ENCODE results near the gene TANC1.

The TANC1 gene

DNA sequence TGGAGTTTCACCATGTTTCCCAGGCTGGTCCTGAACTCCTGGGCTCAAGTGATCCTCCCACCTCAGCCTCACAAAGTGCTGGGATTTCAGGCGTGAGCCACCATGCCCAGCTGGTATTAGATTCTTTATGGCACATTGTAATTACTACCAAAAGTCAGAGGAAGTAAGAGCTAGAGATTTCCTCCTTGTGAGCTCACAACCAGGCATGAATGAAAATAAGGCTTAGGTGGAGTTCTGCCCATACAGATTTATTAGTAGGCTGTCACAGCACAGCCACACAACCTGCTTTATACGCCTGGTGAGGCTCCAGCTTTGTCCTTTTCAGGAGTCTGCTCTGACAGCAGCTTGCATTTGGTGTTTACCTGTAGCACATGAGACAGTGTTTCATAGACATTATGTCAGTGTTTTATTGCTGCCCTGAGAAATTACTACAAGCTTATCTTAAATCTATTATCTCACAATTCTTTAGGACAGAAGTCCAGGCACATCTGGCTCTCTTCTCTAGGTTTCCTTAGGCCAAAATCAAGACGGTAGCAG is 156.6 kb downstream of the TANC1 start:
- DNase-seq: peak; percentile 88

DNA sequence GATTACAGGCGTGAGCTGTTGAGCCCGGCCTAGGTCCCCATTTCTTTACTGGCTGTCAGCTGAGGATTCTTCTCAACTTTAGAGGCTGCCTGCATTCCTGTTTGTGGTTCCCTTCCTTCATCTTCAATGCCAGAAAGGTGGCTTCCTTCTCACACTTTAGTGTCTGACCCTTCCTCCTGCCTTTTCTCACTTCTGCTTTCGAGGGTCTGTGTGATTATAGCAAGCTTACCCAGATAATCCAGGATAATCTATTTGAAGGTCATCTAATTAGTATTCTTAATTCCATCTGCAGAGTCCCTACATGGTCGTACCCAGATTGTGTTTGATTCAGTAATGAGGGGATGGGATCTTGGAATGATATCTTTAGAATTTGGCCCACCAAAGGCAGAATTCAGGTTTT is 157.4 kb downstream of the TANC1 start:
- DNase-seq: peak; percentile 94

DNA sequence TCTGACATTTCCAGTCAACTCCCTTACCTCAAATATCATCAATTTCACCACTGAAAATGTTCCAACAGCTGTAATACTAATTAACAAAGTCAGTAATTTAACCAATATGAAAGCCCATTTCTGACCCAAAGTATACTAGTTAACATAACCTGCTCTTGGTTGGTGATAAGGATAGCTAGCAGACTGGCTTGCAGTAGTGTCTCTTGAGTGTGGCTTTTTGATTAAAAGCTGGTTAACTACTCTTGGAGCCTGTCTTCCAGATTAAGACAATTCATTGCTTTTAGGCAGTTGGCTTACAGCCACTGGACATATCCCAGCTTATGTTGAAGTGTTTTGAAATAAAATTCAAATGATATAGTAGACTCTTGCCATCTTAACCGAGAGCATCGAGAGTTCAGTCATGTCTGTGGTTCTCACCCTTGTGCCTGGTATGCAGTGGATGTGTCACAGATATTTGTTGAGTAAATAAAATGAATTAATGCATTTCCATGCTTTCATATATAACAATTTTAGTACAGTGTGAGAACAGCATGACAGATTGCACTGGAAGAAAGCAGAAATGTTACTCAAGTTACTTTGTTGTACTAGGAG is 158.1 kb downstream of the TANC1 start:
- DNase-seq: peak; percentile 60

DNA sequence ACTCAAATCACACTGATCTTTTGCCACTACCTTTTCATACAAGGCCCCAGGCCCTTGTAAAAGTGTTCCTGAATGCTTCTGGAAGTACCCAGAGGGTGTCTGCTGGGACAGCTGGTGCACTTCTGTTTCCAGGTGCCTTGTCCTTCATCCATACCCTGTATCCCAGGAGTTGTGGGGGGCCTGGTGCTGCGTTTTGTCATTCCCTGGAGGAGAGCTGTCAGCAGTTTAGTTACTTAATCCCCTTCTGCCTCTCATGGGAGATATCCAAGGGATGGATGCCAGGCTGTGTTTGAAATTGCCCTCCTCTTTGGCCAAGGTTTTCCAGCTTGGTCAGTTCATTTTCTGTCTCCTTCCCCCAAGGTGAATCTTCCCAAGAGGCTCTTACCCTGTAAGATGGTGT is 159.8 kb downstream of the TANC1 start:
- peak; percentile 84 for DNase-seq

DNA sequence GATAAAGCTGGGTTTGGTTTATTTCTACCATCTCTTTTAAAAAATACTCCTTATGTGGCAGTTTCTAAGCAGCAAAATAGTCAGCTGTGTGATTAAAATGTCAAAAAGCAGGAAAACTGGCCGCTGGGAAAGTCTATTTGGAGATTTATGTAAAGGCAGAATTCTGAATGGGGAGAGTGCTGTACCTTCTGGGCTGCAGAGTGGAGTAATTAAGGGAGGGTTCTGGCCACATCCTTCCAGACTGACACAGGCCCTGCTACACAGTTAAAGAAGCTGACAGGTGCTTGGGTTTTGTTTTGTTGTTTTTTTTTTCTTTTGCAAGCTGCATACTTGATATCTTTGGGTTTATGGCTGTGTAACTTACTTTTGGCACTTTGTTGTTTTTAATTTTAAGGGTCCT is 160.8 kb downstream of the TANC1 start:
- DNase-seq: peak; percentile 35

DNA sequence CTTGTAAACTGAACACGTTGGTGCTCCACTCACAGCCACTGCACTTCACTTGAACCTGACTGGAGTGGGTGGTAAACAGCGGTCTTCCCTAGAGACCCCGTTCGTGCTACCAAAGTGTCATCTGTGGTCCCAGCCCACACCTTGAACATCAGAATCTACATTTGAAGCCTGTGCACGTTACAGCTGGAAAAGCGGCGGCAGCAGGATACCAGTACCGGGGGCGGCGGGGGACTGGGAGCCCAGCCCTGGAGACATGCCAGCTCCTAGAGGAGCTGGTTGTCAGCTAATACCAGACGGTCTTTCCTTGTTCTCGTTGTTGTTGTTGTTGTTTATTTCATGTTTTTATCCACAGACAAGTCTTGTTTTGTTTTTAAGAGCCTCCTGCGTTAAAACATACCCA is 161.4 kb downstream of the TANC1 start:
- peak; percentile 66 for DNase-seq

DNA sequence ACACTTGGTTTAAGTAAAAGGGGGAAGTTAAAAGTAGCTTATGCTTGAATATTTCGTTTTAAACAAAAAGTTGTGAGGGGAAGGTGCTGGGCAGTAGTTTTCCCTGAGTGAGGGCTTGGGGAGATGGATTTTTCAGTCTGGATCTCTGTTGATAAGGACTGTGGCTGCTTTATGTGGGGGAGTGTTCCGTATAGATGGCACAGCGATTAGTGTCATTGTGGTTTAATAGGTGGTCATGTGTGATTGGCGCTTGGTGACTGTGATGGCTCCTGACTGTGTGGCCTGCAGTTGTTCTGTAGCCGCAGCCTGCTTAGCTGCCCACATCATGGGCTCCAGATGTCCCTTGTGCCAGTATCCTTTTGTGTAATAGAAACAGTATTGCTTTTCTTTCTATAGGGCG is 161.9 kb downstream of the TANC1 start:
- DNase-seq: peak; percentile 16

DNA sequence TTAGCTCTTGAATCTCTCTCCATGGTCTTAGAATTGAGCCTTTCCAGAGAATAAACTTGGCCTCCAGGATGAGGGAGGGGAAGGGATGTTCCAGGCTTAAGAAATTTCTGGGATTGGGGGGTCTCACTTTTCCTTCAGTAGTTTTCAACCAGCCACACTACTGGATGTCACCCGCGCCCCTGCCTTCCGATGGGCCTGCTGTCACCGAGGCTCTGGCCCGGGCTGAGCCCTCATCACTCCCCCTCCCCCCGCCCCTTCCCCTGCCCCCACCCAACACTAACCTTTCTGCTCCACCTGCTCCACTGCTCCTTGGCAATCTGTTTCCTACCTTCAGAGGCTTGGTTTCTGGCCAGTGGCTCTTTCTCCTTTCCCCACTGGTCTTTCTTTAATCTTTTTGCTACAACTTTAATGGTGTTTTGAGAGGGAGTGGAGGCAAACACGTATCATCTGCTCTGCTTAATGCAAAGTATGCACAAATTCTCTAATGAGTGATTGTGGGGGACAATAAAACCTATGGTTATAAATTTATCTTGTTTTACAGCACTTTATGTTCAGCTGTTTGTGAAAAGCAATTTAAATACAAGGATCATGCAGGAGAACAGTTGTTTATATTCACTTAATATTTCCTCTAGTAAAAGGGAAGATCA is 162.9 kb downstream of the TANC1 start:
- peak; percentile 59 for DNase-seq

DNA sequence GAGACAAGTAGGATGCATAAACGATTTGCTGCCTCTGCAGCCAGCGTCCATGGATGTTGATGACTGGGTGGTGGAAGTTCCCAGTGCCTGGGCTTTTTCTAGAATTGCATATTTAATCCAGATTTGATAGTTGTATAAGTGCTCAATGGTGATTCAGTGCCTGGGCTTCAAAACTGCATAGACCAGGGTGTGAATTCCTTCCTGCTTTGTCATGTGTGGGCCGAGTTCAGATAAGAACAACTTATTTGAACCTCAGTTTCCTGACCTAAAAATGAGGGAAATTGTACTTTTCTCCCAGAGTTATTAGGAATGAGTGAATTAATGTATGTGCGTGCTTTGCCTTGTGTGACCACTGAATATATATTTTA is 163.5 kb downstream of the TANC1 start:
- no peak for DNase-seq

DNA sequence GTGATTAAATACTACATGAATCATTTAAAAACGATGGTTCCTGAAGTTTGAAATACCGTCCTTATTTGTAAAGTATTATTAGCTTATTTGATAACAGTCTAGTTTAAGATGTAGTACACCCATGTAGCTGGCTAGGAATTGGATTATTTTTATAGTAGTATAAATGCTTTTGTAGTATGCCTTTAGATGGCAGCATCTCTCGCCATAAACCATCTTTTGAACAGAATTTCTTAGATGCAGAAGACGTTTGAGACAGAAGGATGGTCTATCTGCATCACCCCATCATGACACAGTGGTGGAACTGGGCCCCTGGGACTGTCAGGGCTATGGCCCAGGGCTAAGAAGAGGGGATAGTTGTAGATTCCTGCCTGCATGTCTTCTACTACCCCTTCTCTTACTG is 165.4 kb downstream of the TANC1 start:
- no peak for DNase-seq

DNA sequence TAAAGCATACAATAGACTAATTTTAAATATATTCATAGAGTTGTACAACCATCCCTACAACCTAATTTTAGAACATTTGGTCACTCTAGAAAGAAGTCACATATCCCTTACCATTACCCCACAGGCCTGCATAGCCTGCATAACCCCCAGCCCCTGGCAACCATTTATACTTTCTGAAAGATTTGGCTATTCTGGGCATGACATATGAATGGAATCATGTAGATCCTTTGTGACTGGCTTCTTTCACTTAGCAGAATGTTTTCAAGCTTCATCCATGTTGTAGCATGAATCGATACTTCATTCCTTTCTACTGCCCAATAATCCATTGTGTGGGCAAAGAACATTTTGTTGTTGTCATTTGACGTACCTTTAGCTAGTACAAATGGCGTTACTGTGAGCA is 166.5 kb downstream of the TANC1 start:
- DNase-seq: no peak

DNA sequence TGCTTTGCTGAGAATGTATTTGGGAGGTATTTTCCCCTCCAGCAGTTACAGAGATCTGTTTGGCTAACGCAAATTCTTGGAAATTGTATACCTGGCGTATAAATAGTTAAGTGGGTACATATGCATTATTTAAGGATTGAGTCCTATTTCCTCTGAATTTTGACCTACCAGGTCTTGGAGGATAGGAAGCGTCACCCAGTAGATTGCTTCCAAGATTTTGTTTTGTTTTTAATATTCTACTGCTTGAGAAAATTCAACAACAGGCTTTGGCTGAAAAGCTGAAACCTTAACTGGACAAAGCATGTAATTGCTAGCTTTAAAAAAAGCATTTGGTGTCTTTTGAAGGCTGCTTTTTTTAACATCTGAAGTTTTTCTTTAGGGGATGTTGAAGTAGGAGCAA is 168.0 kb downstream of the TANC1 start:
- DNase-seq: no peak

DNA sequence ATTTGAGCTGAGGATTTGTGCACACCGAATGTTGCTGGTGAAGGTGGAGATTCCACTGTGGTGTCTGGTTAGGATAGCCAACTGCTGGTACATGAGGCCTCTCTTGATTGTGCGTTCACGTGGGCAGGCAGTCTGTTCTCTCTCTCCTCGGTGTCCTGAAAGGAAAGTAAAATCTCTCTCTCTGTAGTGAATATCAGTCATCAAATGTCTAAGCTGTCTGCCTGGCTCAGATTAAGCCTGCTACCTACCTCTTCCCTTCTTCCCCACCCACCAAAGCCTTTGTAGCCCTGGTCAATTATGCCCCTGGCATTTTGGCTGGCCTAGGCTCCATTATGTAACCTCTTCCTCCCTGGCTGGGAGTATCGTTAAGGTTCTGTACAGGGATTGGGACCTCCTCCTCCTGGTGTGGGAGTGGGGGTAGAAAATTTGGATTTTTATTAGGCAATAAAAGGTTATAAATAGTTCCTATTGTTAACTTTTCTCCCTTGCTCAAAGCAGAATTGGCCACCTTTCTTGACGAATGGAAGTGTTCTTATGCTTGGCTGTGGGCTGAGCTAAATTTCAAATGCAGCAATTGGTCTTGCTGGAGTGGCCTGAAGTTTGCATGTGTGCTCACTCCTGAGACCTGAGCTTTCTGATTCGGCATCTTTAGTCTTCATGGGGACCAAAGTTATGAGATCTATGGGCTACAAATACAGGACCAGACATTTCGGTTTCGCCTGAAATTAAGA is 169.2 kb downstream of the TANC1 start:
- DNase-seq: peak; percentile 40

DNA sequence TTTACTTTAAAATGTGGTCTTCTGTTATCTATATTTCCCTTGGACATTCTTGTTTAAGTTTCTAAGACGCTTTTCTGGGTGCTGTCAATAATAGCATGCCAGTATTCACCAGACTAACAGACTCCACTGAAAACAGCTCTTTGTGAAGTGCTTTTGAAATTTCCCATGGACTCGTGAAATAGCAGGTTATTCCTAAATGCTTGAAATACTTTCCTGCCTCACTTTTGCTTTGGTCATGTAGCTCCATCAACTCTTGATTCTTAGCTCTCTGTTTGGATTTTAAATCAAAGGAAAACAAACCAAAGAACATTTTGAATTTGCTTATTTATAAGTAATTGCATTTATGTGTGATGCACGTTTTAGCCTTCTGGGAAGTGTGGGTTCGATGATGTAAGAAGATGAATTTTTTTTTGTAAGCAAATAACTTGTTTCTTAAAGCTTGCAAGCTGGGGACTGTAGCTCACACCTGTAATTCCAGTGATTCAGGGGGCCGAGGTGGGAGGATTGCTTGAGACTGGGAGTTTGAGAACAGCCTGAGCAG is 170.3 kb downstream of the TANC1 start:
- DNase-seq: no peak

DNA sequence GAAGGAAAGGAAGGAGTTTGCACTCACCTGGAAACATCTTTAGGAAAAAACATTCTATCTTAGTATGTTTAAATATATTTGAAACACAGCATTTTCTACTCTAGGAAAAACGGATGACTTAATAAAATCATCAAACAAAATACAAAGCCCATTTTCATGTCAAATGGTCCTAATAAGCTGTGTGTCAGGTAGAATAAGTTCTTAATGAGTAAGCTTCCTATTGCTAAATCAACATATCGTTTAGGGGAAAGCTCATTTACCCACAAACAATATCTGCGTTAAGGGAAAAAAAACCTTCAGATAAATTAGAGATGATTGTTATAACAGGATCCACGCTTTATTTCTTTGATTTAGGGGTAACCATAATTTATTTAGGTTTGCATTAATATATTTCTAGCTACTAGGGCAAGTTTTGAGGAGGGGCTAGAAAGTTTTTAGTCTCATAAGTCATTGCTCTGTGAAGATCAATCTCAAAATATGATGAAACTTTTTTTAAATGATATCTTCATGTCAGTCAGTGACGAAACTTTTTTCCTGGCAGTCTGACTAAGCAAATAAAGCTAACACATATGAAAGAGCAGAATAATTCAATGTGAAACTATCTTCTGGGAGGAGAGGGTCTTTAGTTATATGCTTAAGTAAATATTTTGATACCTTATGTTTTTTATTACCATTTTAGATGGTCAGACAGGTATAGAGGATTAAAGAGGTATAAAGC is 170.9 kb downstream of the TANC1 start:
- DNase-seq: no peak

DNA sequence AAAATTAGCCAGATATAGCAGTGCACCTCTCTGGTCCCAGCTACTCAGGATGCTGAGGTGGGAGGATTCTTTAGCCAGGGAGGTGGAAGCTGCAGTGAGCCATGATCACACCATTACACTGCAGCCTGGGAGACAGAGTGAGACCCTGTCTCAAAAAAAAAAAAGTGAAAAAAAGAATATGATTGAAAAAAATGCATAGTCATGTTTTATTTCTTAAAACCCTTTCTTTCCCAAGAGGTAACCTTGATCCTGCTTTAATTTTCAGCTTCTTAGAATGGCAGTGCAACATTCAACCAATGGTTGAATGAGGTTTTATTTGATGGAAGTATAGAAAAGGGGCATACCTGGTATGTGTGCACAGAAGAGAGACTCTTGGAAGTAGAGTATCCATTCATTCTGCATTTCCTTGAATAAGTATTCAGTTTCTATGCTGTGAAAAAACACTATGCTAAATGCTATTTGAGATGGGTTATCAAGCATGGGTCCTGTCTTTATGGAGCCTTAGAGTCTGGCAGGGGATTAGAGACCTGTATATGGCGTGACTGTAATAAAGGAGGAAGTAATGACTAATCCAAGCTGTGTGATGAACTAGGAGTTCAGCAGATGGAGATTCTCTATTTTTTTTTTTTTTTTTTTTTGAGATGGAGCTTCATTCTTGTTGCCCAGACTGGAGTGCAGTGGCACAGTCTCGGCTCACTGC is 171.8 kb downstream of the TANC1 start:
- DNase-seq: peak; percentile 68

DNA sequence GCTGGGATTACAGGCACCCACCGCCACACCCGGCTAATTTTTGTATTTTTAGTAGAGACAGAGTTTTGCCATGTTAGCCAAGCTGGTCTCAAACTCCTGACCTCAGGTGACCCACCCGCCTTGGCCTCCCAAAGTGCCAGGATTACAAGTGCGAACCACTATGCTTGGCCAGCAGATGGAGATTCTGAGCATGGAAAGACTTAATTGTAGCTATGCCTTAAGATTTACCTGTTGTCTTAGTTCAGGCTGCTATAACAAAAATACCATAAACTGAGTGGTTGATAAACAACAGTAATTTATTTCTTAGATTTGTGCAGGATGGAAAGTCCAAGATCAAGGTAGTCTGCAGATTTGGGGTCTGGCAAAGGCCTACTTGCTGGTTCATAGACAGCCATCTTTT is 172.4 kb downstream of the TANC1 start:
- DNase-seq: peak; percentile 41

DNA sequence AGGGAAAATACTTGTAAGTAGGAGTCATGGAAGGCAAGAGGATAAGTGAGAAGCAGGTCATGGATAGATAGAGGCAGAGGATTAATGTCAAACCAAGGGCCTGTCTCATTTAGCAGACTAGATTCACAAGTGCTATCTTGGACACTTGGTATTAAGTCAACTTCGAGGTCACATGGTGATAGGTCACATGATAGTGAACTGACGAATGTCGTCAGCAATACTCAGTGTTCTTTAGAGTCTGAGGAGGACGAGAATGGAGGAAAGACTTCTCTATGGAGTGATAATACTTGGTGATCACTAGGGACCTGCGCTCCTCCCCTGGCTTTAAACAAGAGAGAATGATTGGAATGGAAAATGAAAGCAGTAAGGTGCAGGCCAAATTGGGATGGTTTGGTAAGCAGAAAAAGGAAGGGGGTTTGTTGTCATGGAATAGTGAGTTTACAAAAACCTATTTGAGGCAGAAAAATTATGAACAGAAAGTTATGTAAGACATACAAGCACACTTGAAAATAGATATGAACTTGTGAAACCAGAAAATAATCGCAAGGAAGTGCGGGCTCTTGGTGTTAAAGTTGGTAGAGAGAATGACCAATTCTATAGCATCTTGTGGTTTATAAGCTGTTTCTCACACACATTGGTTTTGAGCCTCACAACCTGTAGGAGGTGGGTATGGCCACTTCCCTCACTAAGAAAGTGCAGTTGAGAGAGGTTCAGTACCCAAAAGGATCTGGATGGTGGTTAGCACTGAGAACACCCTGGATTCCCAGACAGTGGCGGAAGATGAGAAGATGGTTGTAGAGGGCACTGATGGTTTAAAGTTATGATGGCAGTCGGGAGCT is 176.6 kb downstream of the TANC1 start:
- no peak for DNase-seq

DNA sequence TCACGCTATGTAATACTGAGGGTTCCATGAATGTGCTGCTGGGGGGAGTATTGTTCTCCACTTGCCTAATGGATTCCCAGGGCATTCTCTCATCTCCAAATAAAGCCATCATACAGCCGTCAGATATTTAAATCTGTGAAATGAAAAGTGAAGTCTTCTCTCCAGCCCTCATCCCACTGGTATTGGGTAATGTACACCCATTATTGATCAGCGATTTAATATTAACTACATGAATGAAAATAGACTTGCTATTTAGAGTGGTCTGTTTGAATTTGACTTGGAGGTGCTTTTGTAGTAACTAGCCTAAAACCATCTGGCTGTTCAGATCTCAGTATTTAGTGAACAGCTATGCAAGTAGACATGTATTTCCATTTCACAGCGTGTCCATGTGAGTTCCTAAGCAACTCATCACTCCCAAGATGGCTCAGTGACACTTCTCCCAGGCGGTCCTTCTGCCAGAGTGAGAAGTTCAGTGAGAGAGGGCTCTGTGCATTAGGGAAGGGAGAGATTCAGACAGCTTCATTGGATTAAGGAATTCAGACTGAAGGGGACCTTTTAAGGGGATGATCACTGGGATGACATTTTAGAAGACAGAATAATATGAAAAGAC is 177.4 kb downstream of the TANC1 start:
- DNase-seq: peak; percentile 70

DNA sequence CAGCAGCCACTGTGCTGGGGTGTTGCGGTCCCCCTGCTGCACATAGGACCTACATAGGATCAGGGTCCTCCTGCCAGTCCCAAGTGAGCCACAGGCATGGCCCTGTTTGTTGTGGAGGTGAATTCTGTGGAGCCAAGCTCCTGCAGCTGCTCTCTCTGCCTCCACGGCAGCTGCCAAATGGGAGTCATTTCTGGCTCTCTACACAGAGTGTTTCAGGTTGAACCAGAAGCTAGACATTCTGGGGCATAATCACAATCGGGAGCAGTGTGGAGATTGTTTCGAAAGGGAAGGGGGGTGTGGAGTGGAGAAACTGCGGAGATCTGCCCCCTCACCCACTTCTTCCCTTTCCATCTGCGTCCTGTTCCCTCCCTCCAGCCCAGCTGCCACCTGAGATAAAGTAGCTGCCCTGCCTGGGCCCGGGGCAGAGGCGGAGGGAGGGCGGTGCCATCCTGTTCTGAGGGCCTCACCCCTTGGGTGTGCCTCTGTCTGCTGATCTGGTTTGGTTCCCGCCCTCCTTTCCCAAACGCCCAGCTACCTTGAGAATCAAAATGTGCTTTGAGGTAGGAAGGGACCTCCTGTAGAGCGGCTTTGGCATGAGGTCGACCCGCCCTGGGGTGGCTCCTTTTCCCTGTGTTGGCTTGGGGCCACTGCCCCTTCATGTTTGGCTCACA is 178.7 kb downstream of the TANC1 start:
- DNase-seq: peak; percentile 13

DNA sequence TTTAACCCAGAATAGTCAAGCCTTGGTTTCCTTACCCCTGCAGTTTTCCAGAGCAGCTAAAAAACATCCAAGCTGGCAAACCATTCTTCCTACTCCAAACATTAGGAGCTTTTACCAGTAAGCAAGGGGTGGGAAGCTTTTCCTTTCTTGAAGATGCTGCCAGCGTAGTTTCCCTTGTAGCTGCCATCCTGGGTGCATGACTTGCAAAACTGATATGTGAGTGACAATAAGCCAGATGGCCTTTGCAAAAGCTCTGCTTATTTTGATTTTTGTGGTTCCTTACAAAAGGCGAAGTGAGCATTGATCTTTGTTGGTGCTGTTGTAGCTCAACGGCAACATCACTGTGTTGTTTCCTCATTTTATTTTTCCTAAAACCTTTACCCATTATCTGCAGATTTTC is 179.2 kb downstream of the TANC1 start:
- no peak for DNase-seq
